Gastroesophageal sphincter (tissue), 3 donors: ENCODE measurements around the gene ASB1.

ENCODE experiments used
- EP300 ChIP-seq: sonication (generic); formaldehyde crosslinking; IDR thresholded peaks from one replicate; pipeline ENCODE4 v1.6.1; 2017; ENCODE audit warnings: antibody characterized with exemption, mild to moderate bottlenecking
- POLR2A ChIP-seq, 2 donors: fragments of 450-650 bp; IDR thresholded peaks; one replicate each; pipeline ENCODE4 v1.6.1; 2017; ENCODE audit warnings: antibody characterized with exemption in 2 of 2, mild to moderate bottlenecking in 2 of 2, moderate library complexity in 1 of 2
- TF ChIP-seq, protein P1 (sequence below), 4 experiments: fragments of 200-600 bp in 2 of 4; fragments of 450-650 bp in 2 of 4; sonication (generic) in 1 of 4; IDR thresholded peaks; one replicate each; pipeline ENCODE4 v1.5.1; 2017 to 2019; ENCODE audit warnings: antibody characterized with exemption in 4 of 4, mild to moderate bottlenecking in 2 of 4, moderate library complexity in 2 of 4

DNA sequence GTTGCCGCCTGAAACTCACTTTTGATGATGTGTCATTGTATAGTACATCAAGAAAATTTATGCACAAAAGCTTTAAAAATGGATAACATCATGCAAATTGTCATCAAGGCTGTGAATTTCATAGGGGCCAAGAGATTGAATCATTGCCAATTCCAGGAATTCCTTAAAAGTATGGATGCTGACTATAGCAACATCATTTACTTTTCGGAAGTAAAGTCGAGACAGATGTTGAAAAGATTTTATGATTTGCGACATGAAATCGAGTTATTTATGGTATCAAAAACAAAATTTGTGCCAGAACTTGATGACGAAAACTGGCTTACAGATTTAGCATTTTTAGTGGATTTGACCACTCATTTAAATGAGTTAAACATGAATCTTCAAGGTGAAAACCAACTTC is 56.3 kb downstream of the ASB1 start:
- TF ChIP-seq, protein P1, sequence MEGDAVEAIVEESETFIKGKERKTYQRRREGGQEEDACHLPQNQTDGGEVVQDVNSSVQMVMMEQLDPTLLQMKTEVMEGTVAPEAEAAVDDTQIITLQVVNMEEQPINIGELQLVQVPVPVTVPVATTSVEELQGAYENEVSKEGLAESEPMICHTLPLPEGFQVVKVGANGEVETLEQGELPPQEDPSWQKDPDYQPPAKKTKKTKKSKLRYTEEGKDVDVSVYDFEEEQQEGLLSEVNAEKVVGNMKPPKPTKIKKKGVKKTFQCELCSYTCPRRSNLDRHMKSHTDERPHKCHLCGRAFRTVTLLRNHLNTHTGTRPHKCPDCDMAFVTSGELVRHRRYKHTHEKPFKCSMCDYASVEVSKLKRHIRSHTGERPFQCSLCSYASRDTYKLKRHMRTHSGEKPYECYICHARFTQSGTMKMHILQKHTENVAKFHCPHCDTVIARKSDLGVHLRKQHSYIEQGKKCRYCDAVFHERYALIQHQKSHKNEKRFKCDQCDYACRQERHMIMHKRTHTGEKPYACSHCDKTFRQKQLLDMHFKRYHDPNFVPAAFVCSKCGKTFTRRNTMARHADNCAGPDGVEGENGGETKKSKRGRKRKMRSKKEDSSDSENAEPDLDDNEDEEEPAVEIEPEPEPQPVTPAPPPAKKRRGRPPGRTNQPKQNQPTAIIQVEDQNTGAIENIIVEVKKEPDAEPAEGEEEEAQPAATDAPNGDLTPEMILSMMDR (IDR thresholded peaks at IDR 0.05): no peak
- no peak for TF ChIP-seq POLR2A (IDR thresholded peaks at IDR 0.05)
- no peak for TF ChIP-seq EP300
